HG03354 (cell line): Measurements from ENCODE around the gene ZNF844.
A peak's percentile ranks its signal among the peaks of the same experiment; 100 is the strongest.
"Not testable (repeated sequence)": the region's sequence is repeated elsewhere in the genome, so short reads cannot be mapped to it uniquely, and the experiment has no call there.

ENCODE experiments used
- ATAC-seq: cut with Tn5 transposase; IDR thresholded peaks from one replicate; pipeline ENCODE4 v1.9.1; 2021; ENCODE audit warnings: mild to moderate bottlenecking; ENCODE audit not compliant: unreplicated experiment, poor library complexity, severe bottlenecking

Gene ZNF844

DNA sequence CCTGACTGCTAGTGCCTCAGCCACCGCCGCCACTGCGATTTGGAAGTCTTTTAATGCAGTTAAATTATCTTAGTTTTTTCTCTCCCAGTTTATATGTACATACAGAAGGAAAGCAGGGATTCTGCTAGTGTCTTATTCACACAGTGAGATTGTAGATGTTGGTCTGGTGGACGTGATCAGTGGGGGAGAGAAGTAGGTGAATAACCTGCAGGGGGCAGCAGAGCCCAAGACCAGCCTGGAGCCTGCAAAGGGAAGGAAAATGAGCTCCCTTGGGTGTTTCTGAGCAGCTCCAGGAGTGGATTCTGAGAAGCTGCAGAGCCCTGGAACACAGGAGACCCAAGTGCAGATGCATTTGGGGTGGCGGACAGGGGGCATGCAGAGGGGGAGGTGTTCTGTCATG, 26.3 kb downstream of the ZNF844 start:
- ATAC-seq = no peak

GRCh38 chr19:12092065-12092867, 27.7 kb downstream of the ZNF844 start:
- peak; percentile 56 for ATAC-seq

DNA sequence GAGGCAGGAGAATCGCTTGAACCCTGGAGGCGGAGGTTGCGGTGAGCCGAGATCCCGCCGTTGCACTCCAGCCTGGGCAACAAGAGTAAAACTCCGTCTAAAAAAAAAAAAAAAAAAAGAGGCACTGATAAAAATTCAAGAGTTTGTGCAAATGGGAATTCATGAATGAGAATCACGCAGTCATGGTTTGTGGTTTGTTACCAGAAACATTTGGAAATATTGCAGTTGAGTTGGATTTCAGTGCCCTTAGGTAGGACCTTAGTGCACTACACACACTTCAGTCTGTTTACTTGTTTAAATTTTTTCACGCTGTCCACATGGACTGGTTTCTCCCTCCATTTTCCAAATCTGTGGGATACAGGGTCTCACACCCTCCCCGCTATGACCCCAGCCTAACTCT, 28.4 kb downstream of the ZNF844 start:
- no peak for ATAC-seq

DNA sequence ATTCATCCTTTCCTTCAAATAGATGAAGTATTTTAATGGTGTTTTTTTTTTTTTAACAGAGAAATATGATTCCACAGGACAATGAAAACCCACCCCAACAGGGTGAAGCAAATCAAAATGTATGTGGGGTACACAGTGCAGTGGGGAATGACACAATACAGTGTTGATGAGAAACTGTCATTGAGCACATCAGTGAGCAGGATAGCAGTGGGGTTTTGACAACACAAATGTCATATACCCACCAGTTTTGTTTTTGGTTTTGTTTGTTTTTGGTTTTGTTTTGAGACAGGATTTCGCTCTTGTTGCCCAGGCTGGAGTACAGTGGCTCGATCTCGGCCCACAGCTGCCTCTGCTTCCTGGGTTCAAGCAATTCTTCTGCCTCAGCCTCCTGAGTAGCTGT, 29.2 kb downstream of the ZNF844 start:
- ATAC-seq = no peak

- ATAC-seq = no peak
Measured at GRCh38 chr19:12095111-12095790, 30.7 kb downstream of the ZNF844 start.

DNA sequence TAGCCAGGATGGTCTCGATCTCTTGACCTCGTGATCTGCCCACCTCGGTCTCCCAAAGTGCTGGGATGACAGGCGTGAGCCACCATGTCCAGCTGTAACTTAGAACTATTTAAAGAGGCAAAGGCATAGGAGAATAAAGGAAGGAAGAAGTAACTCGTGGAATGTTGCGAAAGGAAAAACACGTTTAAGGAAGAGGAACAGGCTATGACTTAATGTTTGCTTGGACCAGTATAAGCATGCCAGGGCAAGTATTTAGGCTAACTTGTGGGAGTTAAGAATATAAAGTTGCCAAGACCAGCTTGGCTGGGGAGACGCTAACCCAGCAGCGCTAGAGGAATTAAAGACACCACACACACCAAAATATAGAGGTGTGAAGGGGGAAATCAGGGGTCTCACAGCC, 33.5 kb downstream of the ZNF844 start:
- no peak for ATAC-seq

- not testable (repeated sequence) for ATAC-seq
Measured at GRCh38 chr19:12103909-12104308, 39.4 kb downstream of the ZNF844 start.

DNA sequence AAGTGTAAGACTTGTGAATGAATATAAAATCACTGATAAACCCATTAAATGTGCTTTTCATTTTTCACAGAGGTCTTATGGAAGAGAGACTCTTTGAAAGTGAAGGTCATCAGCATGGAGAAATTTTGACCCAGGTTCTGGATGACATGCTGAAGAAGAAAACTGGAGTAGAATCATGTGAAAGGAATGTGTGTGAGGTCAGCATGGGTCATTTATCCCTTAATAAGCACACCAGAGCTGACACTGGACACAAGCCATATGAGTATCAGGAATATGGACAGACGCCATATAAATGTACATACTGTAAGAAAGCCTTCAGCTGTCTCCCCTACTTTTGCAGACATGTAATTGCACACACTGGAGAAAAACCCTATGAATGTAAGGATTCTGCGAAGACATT, 46.6 kb downstream of the ZNF844 start:
- ATAC-seq = no peak

GRCh38 chr19:12111943-12112637, 47.6 kb downstream of the ZNF844 start:
- no peak for ATAC-seq

DNA sequence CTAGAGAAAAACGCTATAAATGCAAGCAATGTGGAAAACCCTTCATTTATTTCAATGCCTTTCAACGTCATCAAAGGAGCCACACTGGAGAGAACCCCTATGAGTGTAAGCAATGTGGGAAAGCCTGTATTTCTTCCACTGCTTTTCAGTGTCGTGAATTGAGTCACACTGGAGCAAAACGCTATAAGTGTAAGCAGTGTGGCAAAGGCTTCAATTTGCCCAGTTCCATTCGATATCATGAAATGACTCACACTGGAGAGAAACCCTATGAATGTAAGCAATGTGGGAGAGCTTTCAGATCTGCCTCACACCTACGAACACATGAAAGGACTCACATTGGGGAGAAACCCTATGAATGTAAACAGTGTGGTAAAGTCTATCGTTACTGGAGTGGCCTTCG, 48.2 kb downstream of the ZNF844 start:
- no peak for ATAC-seq

GRCh38 chr19:12113121-12113520, 48.6 kb downstream of the ZNF844 start:
- ATAC-seq = no peak

DNA sequence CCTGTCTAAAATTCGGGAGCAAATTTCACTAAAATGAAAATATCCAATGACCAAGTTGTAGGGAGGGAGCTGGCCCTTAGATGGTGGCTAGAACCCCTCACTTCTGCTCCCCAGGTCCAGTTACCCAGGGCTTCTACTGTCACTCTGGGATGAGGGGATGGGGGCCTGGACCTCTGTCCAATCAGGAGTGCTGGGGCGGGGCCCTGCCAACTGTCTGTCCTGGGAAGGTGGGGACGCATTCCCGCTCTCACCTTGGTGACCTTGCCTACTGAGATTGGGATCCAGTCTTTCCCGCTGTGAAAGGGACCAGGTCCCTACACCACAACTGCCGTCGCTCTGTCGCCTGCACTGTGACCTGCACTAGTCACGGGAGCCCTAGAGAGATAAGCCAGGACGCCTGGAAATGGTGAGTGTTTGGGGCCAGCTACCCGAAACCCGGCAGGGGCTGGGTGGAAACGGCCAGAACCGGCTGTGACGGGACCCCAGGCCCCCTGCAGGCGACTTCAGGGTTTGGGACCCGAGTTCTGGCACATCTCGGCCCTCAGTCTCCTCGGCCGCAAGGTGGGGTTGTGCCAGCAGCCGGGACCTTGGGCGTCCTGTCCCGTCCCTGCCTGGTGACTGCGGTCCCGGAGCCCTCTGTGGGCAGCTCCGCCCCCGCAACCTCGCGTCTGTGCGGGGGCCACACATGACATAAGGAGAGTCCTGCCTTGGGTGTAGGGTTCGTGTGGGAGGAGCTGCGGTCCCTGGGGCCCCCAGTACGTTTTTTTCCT, 52.9 kb downstream of the ZNF844 start:
- no peak for ATAC-seq

DNA sequence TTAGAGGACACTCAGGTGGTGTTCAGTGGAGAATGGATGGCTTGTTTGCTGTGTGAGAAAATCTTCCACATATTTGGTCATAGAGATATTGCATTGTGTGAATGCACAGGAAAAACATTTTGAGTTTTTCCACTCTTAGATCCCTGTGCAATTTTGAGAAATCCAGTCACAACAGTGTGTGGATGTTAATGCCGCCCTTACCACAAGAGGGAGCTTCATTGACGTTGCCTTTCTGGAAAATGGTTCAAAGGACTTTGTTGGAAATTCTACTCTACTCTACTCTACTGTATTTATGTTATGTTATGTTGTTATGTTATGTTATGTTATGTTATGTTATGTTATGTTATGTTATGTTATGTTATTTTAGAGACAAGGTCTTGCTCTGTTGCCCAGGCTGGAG, 62.2 kb downstream of the ZNF844 start:
- ATAC-seq = no peak
